Neural progenitor cell (in vitro differentiated cells): ENCODE measurements around the gene TEX19. TPM values are rescaled to one million over a fixed set of nuclear protein-coding genes. Genes with fewer than 3 reads are reported as not detected.
A peak's percentile ranks its signal among the peaks of the same experiment; 100 is the strongest.

Experiments
- DNase-seq: peaks from one replicate; pipeline ENCODE4 v3.0.0-alpha.2; 2016; ENCODE audit warnings: low spot score
- H2AFZ ChIP-seq: fragments of 200-600 bp; sonication (generic); replicated peaks from 2 replicates; pipeline ENCODE4 v1.6.1; 2016; ENCODE audit warnings: antibody characterized with exemption
- H3F3A ChIP-seq: fragments of 200-600 bp; sonication (generic); 2 replicates; pipeline ENCODE4 v1.6.1; 2016; ENCODE audit warnings: antibody characterized with exemption, low read depth
- H3K27ac ChIP-seq: fragments of 200-600 bp; sonication (generic); 2 replicates; pipeline ENCODE4 v1.5.1; 2016; ENCODE audit warnings: mild to moderate bottlenecking
- H3K27me3 ChIP-seq: fragments of 200-600 bp; sonication (generic); 2 replicates; pipeline ENCODE4 v1.6.1; 2016; ENCODE audit warnings: mild to moderate bottlenecking, moderate library complexity
- H3K36me3 ChIP-seq: fragments of 200-600 bp; sonication (generic); 2 replicates; pipeline ENCODE4 v1.5.1; 2016
- H3K4me1 ChIP-seq: fragments of 200-600 bp; sonication (generic); 2 replicates; pipeline ENCODE4 v1.6.1; 2016; ENCODE audit warnings: mixed run types
- H3K4me2 ChIP-seq: fragments of 200-600 bp; sonication (generic); 2 replicates; pipeline ENCODE4 v1.6.1; 2016
- H3K4me3 ChIP-seq: fragments of 200-600 bp; sonication (generic); 2 replicates; pipeline ENCODE4 v1.5.1; 2016
- H3K79me2 ChIP-seq: fragments of 200-600 bp; sonication (generic); 2 replicates; pipeline ENCODE4 v1.6.1; 2016; ENCODE audit warnings: low read depth
- H3K9ac ChIP-seq: fragments of 200-600 bp; sonication (generic); 2 replicates; pipeline ENCODE4 v1.6.1; 2016
- H3K9me3 ChIP-seq: fragments of 200-600 bp; sonication (generic); 2 replicates; pipeline ENCODE4 v1.5.1; 2016; ENCODE audit warnings: low read depth
- H4K20me1 ChIP-seq: fragments of 200-600 bp; sonication (generic); 2 replicates; pipeline ENCODE4 v1.6.1; 2016; ENCODE audit warnings: low read depth
- H3K27ac Mint-ChIP-seq: 3 replicates; pipeline ENCODE4 v1.8.0; 2021; ENCODE audit warnings: mixed read lengths
- H3K27me3 Mint-ChIP-seq: 2 replicates; pipeline ENCODE4 v1.8.0; 2022; ENCODE audit warnings: low read depth, mild to moderate bottlenecking, inconsistent platforms, moderate library complexity, mixed read lengths; ENCODE audit not compliant: insufficient read depth
- H3K36me3 Mint-ChIP-seq: 3 replicates; pipeline ENCODE4 v1.8.0; 2021; ENCODE audit warnings: mixed read lengths
- H3K4me1 Mint-ChIP-seq: 3 replicates; pipeline ENCODE4 v1.8.0; 2021; ENCODE audit warnings: mixed read lengths
- H3K4me3 Mint-ChIP-seq: 3 replicates; pipeline ENCODE4 v1.8.0; 2021; ENCODE audit warnings: mild to moderate bottlenecking, moderate library complexity, mixed read lengths
- H3K9me3 Mint-ChIP-seq: 3 replicates; pipeline ENCODE4 v1.8.0; 2020; ENCODE audit warnings: mixed read lengths
- CTCF ChIP-seq: fragments of 200-600 bp; sonication (generic); IDR thresholded peaks from 2 replicates; pipeline ENCODE4 v1.5.1; 2017; ENCODE audit warnings: antibody characterized with exemption, mild to moderate bottlenecking
- EZH2 ChIP-seq: fragments of 200-600 bp; sonication (generic); IDR thresholded peaks from 2 replicates; pipeline ENCODE4 v1.6.1; 2017; ENCODE audit warnings: antibody characterized with exemption, mild to moderate bottlenecking, moderate library complexity
- EZH2phosphoT487 ChIP-seq: fragments of 200-600 bp; sonication (generic); IDR thresholded peaks from 2 replicates; pipeline ENCODE4 v1.6.1; 2017; ENCODE audit warnings: antibody characterized with exemption
- total RNA-seq: library from RNA; depleted of rRNA; stranded (reverse); fragments of >200 nt; gene quantifications from 2 replicates; pipeline ENCODE4 v1.2.3, GENCODE V29; 2015; ENCODE audit warnings: low replicate concordance

TEX19 gene
- total RNA-seq, 1 donor from 2014 or later, result not detected

DNA sequence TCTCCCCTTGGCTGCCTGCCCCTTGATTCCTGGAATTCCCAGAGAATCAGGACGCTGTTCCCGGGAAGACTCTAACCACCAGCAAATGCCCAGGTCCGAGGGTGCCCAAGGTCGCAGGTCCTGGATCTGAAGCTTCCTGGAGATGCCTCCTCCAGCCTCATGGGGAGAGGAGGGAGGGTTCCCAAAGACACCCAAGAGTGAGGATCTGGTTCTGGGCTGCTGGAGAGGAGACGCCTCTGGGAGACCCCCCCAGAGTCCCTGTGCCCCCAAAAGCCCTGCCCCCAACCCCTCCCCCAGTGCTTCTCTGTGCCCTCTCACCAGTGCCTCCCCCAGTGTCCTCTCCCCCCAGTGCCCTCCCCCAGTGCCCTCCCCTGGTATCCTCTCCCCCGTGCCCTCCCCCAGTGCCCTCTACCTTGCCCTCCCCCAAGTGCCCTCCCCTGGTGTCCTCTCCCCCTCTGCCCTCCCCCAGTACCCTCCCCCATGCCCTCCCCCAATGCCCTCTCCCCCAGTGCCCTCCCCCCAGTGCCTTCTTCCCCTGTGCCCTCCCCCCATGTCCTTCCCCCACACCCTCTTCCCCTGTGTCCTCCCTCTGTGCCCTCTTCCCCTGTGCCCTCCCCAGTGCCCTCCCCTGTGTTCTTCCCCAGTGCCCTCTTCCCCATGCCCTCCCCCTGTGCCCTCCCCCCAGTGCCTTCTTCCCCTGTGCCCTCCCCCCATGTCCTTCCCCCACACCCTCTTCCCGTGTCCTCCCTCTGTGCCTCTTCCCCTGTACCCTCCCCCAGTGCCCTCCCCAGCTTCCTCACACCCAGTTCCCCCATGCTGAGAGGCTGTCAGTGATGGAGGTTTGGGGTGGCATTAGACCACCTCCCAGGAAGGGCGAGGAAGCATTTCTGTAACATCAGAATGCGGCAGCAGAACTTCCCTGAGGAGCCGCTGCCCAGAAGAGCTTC is 19.1 kb upstream of the TEX19 start:
- Histone ChIP-seq H3K79me2 (no peaks in the 10 kb centered on the region), H3K4me2 (peak overlapping the region; percentile 28), H3K27me3 (peaks cover 48% of the 10 kb centered on the region), H3K9me3 (no peaks in the 10 kb centered on the region), H3K36me3 (no peaks in the 10 kb centered on the region), H4K20me1 (peaks cover 9% of the 10 kb centered on the region), H3K27ac (no peak overlapping the region), H2AFZ (peak overlapping the region; percentile 19), H3K4me3 (no peak overlapping the region), H3K9ac (no peak overlapping the region), H3K4me1 (peaks cover 27% of the 10 kb centered on the region), H3F3A (peaks cover 23% of the 10 kb centered on the region)
- no peak for TF ChIP-seq CTCF
- no peak for TF ChIP-seq EZH2phosphoT487
- TF ChIP-seq EZH2, result no peak
- DNase-seq, result no peak
- H3K27ac Mint-ChIP-seq, result peak overlapping the region; percentile 80
- H3K36me3 Mint-ChIP-seq, result no peaks in the 10 kb centered on the region
- peaks cover 6% of the 10 kb centered on the region for H3K9me3 Mint-ChIP-seq
- H3K4me3 Mint-ChIP-seq, result no peak overlapping the region
- peaks cover 45% of the 10 kb centered on the region for H3K4me1 Mint-ChIP-seq
- peaks cover 32% of the 10 kb centered on the region for H3K27me3 Mint-ChIP-seq

GRCh38 chr17:82342361-82343079 is 16.5 kb upstream of the TEX19 start:
- Histone ChIP-seq H3K9me3 (no peaks in the 10 kb centered on the region), H3K27me3 (peaks cover 22% of the 10 kb centered on the region), H3K79me2 (no peaks in the 10 kb centered on the region), H2AFZ (no peak overlapping the region), H3K4me3 (no peak overlapping the region), H3K27ac (no peak overlapping the region), H3F3A (peaks cover 10% of the 10 kb centered on the region), H3K9ac (no peak overlapping the region), H3K4me1 (peaks cover 19% of the 10 kb centered on the region), H3K4me2 (no peak overlapping the region), H4K20me1 (no peaks in the 10 kb centered on the region), H3K36me3 (no peaks in the 10 kb centered on the region)
- Mint-ChIP-seq H3K36me3 (no peaks in the 10 kb centered on the region), H3K27ac (peak overlapping the region; percentile 29), H3K27me3 (peaks cover 20% of the 10 kb centered on the region), H3K9me3 (peaks cover 6% of the 10 kb centered on the region), H3K4me1 (peaks cover 35% of the 10 kb centered on the region), H3K4me3 (peak overlapping the region; percentile 12)
- DNase-seq, result no peak
- no peak for TF ChIP-seq CTCF

DNA sequence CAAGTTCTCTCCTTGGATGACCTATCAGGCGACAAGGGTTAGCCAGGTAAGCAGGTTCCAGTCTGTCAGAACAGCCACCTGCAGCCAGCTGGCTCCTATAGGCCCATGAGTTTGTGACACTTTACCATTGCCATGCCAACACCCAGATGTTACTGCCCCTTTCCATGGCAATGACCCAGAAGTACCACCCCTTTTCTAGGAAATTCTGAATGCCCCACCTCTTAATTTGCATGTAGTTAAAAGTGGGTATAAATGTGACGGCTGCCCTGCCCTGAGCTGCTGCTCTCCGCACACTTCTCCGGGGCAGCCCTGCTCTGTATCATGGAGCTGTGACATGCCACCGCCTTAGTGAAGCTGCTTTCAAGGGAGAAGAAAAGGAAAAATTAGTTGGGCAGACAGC is 15.5 kb upstream of the TEX19 start:
- H3K79me2 ChIP-seq, result no peaks in the 10 kb centered on the region
- H3F3A ChIP-seq, result peaks cover 10% of the 10 kb centered on the region
- H3K9ac ChIP-seq, result no peak overlapping the region
- Mint-ChIP-seq H3K27me3 (peaks cover 20% of the 10 kb centered on the region), H3K4me1 (peaks cover 31% of the 10 kb centered on the region), H3K27ac (no peak overlapping the region), H3K36me3 (no peaks in the 10 kb centered on the region), H3K4me3 (no peak overlapping the region), H3K9me3 (peaks cover 6% of the 10 kb centered on the region)
- H3K4me3 ChIP-seq, result no peak overlapping the region
- H3K9me3 ChIP-seq, result no peaks in the 10 kb centered on the region
- TF ChIP-seq CTCF (no peak), EZH2phosphoT487 (no peak), EZH2 (no peak)
- peaks cover 12% of the 10 kb centered on the region for H3K27me3 ChIP-seq
- no peaks in the 10 kb centered on the region for H3K36me3 ChIP-seq
- peaks cover 19% of the 10 kb centered on the region for H3K4me1 ChIP-seq
- H2AFZ ChIP-seq, result no peak overlapping the region
- no peak for DNase-seq
- H3K27ac ChIP-seq, result no peak overlapping the region
- H3K4me2 ChIP-seq, result no peak overlapping the region
- no peaks in the 10 kb centered on the region for H4K20me1 ChIP-seq
